Calu3 (cell line): ENCODE measurements around the gene PTPRG. TPM values are rescaled to one million over a fixed set of nuclear protein-coding genes. Genes with fewer than 3 reads are reported as not detected.

Source experiments
- BruUV-seq: library from RNA; stranded (reverse); fragments of 400-500 nt; replicated peaks from 2 replicates; lab custom pipeline; 2021; lab: Mats Ljungman, UMichigan
- CTCF ChIA-PET: fragments of 300-600 bp; sonication (Branson Sonifier 250); formaldehyde crosslinking; loops from one replicate; lab custom pipeline; 2022; ENCODE audit warnings: antibody characterized with exemption; lab: Charles Lee
- DNase-seq: peaks from one replicate; pipeline ENCODE4 v3.0.0; 2022
- H3K27ac Mint-ChIP-seq: one replicate; pipeline ENCODE4 v1.8.0; 2022; ENCODE audit warnings: mixed read lengths; ENCODE audit not compliant: unreplicated experiment
- H3K27me3 Mint-ChIP-seq: one replicate; pipeline ENCODE4 v1.8.0; 2022; ENCODE audit warnings: mixed read lengths; ENCODE audit not compliant: unreplicated experiment
- H3K36me3 Mint-ChIP-seq: one replicate; pipeline ENCODE4 v1.8.0; 2022; ENCODE audit warnings: mild to moderate bottlenecking, moderate library complexity, mixed read lengths; ENCODE audit not compliant: insufficient read depth, unreplicated experiment
- H3K4me1 Mint-ChIP-seq: one replicate; pipeline ENCODE4 v1.8.0; 2022; ENCODE audit warnings: mild to moderate bottlenecking, low read depth, mixed read lengths; ENCODE audit not compliant: unreplicated experiment
- H3K4me3 Mint-ChIP-seq: one replicate; pipeline ENCODE4 v1.8.0; 2022; ENCODE audit warnings: mild to moderate bottlenecking, low read depth, moderate library complexity, mixed read lengths; ENCODE audit not compliant: unreplicated experiment
- H3K9me3 Mint-ChIP-seq: one replicate; pipeline ENCODE4 v1.8.0; 2022; ENCODE audit warnings: low read depth, mixed read lengths; ENCODE audit not compliant: unreplicated experiment
- CTCF ChIP-seq: fragments of 200-600 bp; IDR thresholded peaks from one replicate; pipeline ENCODE4 v1.8.0; 2022; ENCODE audit warnings: antibody characterized with exemption; ENCODE audit not compliant: unreplicated experiment
- intact Hi-C: fragments of 100-400 bp; cut with micrococcal nuclease; formaldehyde crosslinking; loops from one replicate; pipeline ENCODE4 v1.10.0; 2022; ENCODE audit not compliant: unreplicated experiment
- total RNA-seq: library from RNA; stranded (reverse); gene quantifications from 2 replicates; pipeline ENCODE4 v1.2.3, GENCODE V29; 2022

The PTPRG gene
- total RNA-seq, 1 experiment from 2014 or later, result 0.35 TPM

DNA sequence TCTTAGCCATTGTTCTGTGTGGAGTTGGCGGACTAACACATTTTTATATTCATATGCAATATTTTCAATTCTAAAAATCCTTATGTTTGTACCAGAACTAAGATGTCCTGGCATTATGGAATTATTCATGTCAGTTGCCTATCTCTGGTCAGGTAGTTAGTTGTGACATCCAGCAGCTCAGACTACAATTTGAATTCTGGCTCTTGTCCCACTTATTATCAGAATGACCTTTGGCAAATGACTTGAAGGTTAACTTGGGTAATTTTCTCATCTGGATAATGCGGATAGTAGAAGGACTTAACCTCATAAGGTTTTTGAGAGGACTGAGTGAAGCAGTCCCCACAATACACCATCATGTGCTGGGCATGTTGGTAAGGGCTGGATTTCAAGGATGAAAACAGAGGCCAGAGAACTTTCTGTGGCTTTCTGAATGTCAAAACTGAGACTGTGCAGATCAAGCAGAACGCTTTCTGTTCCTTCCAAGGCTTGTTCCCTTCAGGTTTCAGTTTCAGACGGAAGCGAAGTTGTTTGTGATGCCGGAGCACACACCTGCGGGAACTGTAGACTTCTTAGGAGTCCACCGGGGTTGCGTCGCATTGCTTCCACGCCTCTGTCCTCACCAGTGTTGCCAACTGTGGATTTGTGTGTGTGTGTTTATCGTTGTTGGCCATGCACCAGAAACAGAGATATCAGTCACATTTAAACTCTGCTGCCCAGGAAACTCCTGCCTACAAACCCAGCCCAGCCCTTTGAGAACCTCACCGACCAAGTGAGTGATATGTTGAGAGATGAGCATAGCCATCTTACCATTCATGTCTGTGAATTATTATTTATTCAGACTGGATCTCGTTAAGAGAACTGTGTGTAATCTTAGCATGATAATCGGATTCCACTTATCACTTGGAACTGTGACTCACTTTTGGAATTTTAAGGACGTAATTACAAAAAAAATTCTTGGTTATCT, 76.0 kb downstream of the PTPRG start:
- Mint-ChIP-seq H3K4me1 (no peaks in the 10 kb centered on the region), H3K27me3 (no peaks in the 10 kb centered on the region), H3K36me3 (no peaks in the 10 kb centered on the region), H3K4me3 (no peak overlapping the region), H3K27ac (no peak overlapping the region), H3K9me3 (peaks cover 11% of the 10 kb centered on the region)
- DNase-seq, result no peak
- CTCF ChIA-PET, result no interaction called here
- intact Hi-C loops, result no loop called here
- TF ChIP-seq CTCF, result no peak
- BruUV-seq, result no TSS peak

- Mint-ChIP-seq H3K27me3 (no peaks in the 10 kb centered on the region), H3K36me3 (no peaks in the 10 kb centered on the region), H3K27ac (no peak overlapping the region), H3K9me3 (peaks cover 10% of the 10 kb centered on the region), H3K4me3 (no peak overlapping the region), H3K4me1 (no peaks in the 10 kb centered on the region)
- BruUV-seq, result no TSS peak
- CTCF ChIA-PET, result no interaction called here
- intact Hi-C loops, result no loop called here
- no peak for DNase-seq
- TF ChIP-seq CTCF, result no peak
Observed at GRCh38 chr3:61638741-61639140, 77.4 kb downstream of the PTPRG start.

GRCh38 chr3:61639991-61640390, 78.6 kb downstream of the PTPRG start:
- Mint-ChIP-seq H3K4me3 (no peak overlapping the region), H3K27me3 (no peaks in the 10 kb centered on the region), H3K36me3 (no peaks in the 10 kb centered on the region), H3K27ac (no peak overlapping the region), H3K4me1 (no peaks in the 10 kb centered on the region), H3K9me3 (peaks cover 10% of the 10 kb centered on the region)
- no peak for DNase-seq
- CTCF ChIA-PET, result no interaction called here
- no peak for TF ChIP-seq CTCF
- intact Hi-C loops, result no loop called here
- BruUV-seq, result no TSS peak

- Mint-ChIP-seq H3K36me3 (no peaks in the 10 kb centered on the region), H3K9me3 (peaks cover 8% of the 10 kb centered on the region), H3K4me3 (no peak overlapping the region), H3K4me1 (no peaks in the 10 kb centered on the region), H3K27ac (no peak overlapping the region), H3K27me3 (no peaks in the 10 kb centered on the region)
- intact Hi-C loops, result no loop called here
- no TSS peak for BruUV-seq
- no peak for DNase-seq
- CTCF ChIA-PET, result no interaction called here
- TF ChIP-seq CTCF, result no peak
Observed at GRCh38 chr3:61645148-61645547, 83.8 kb downstream of the PTPRG start.
